ENCODE results near the gene MAN2A2.
"Not testable (repeated sequence)": the region's sequence is repeated elsewhere in the genome, so short reads cannot be mapped to it uniquely, and the experiment has no call there.

MAN2A2 gene

DNA sequence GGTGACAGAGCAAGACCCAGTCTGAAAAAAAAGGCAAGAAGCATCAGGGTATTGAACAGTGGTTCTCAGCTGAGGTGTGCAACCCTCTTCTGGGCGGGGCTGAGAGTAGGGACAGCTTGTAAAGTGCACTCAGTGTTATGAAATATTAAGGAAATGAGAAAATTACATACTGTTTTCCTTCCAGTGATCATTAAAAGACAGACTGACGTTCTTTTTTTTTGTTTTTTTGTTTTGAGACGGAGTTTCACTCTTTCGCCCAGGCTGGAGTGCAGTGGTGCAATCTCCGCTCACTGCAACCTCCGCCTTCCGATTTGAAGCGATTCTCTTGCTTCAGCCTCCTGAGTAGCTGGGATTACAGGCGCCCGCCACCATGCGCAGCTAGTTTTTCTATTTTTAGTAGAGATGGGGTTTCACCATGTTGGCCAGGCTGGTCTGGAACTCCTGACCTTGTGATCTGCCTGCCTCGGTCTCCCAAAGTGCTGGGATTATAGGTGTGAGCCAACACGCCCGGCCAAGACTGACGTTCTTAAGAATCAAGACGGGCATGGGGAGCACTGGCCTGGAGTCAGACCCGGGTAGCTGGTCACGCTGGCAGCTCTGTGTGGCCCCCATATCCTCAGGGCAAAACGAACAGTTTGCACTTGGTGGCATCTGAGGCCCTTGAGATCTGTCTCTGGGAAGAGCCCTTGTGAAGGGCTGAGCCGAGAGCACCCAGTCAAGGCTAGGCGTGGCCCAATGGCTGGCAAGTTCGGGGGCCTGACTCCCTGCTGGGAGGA, 11.4 kb downstream of the MAN2A2 start:
- Mint-ChIP-seq H3K27me3 (no peaks in the 10 kb centered on the region), H3K4me1 (peaks cover 8% of the 10 kb centered on the region), H3K36me3 (peaks cover 89% of the 10 kb centered on the region), H3K27ac (no peak overlapping the region), H3K9me3 (no peaks in the 10 kb centered on the region), H3K4me3 (no peak overlapping the region)
- no peak for ATAC-seq

DNA sequence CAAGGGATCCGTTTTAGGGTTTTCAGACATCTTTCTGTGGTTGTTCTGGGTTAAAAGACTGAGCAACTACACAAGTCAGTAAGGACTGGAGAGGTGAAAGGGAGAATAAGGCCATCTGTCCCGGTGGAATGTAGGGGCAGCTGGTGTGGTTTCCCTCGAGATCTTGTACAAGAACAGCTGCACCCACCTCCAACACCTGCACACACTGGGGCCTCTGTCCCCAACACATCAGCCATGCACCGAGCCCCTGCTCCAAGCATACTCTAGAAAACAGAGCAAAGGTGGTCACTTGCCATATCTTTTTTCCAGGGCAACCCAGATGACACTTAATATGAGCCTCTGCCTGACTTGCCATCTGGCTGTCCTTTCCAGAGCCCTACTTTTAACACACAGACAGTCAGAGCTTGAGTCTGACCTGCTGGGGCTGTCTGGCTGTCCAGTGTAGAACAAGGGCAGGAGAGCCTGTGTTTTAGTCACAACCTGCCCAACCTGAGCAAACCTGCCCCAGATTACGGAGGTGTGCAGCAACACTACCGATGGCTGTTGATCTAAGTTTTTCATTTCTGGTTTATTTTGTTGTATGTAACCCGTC, 12.2 kb downstream of the MAN2A2 start:
- Mint-ChIP-seq H3K27me3 (no peaks in the 10 kb centered on the region), H3K36me3 (peaks cover 89% of the 10 kb centered on the region), H3K4me3 (no peak overlapping the region), H3K9me3 (no peaks in the 10 kb centered on the region), H3K27ac (no peak overlapping the region), H3K4me1 (peaks cover 8% of the 10 kb centered on the region)
- no peak for ATAC-seq

DNA sequence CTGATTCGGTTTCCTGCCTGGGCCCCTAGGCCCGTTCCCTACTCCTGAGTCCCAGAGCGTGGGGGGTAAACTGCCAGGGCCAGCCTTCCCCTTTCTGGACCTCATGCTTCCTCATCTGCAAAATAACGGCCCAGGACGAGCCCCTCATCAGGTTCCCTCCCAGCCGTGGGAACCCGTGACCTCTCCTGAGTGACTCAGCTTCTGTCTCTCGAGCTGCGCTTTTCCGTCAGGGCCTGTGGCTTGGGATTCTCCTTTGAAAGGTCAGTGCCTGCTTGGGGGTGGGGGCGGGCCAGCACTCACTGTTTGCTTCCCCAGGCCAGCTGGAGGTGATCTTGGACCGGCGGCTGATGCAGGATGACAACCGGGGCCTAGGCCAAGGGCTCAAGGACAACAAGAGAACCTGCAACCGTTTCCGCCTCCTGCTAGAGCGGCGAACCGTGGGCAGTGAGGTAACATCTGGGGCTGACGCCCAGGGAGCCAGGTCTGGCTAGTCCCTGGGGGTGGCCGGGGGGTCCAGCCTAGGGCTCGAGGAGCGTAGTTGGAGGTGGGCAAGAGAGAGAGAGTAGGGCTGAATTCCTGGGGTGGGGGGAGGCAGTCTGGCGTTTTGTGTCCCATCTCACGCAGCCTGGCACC, 12.8 kb downstream of the MAN2A2 start:
- Mint-ChIP-seq H3K4me1 (peaks cover 8% of the 10 kb centered on the region), H3K4me3 (no peak overlapping the region), H3K27me3 (no peaks in the 10 kb centered on the region), H3K9me3 (no peaks in the 10 kb centered on the region), H3K27ac (no peak overlapping the region), H3K36me3 (peaks cover 89% of the 10 kb centered on the region)
- no peak for ATAC-seq

DNA sequence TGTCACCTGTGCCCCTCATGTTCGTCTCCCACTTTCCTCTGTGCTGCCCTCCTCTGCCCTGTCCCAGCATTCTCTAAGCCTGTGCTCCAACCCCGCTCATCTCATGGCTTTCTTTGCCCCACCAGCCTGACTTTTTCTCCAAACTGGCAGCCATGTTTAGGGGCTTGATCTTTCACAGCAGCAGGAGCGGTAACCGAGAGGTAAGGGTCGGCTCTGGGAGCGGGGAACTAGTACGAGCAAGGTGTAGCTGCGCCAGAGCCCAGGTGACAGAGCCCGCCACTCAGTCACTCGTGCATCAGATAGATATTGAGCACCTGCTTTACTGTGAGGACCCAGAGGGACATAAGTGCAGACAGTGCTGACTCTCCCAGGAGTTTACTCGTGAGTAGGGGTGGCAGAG, 13.4 kb downstream of the MAN2A2 start:
- H3K9me3 Mint-ChIP-seq, result no peaks in the 10 kb centered on the region
- H3K36me3 Mint-ChIP-seq, result peaks cover 90% of the 10 kb centered on the region
- H3K4me1 Mint-ChIP-seq, result peaks cover 8% of the 10 kb centered on the region
- H3K27me3 Mint-ChIP-seq, result no peaks in the 10 kb centered on the region
- ATAC-seq, result no peak
- H3K27ac Mint-ChIP-seq, result no peak overlapping the region
- H3K4me3 Mint-ChIP-seq, result no peak overlapping the region

DNA sequence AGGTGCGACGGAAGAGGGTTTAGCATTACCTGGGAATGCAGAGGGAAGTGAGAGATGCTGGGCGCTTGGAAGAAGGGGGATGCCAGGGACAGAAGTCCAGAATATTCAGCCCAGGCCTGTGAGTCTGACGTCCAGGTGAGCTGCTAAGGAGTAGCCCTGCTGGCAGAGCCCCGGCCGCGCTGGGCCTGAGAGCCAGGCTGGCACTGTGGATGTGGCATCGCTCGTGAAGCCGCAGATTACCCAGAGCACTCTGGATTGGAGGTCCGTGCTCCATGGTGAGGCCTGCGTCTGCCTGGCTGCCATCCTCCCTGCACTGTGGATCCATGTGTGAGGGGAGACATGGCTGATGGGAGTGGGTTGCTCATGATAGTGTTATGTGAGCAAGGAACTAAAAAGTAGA, 14.5 kb downstream of the MAN2A2 start:
- Mint-ChIP-seq H3K9me3 (no peaks in the 10 kb centered on the region), H3K4me1 (peaks cover 8% of the 10 kb centered on the region), H3K27me3 (no peaks in the 10 kb centered on the region), H3K27ac (no peak overlapping the region), H3K36me3 (peaks cover 89% of the 10 kb centered on the region), H3K4me3 (no peak overlapping the region)
- ATAC-seq, result no peak

DNA sequence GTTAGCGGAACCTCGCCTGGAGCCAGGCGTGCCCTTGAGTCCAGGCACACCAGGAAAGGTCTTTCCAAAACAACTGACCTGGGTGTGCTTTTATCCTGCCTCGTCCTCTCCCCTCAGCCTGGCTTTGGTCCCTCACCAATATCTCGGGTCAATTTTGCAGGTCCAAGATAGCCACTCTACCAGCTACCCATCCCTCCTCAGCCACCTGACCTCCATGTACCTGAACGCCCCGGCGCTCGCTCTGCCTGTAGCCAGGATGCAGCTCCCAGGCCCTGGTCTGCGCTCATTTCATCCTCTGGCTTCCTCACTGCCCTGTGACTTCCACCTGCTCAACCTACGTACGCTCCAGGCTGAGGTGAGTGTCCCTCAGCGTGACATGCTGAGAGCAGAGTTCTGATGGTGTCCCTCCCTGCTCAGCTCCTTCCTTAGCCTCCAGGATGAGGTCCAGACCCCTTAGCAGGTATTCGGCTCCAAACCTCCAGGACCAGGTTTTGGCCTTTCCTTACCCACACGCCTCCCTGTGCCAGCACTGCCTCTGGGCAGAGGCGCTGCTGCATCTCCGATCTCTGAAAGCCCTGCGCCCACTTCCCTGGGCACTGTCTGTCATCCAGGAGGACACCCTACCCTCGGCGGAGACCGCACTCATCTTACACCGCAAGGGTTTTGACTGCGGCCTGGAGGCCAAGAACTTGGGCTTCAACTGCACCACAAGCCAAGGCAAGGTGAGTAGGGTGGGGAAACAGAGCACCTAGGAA, 15.1 kb downstream of the MAN2A2 start:
- no peaks in the 10 kb centered on the region for H3K9me3 Mint-ChIP-seq
- H3K4me1 Mint-ChIP-seq, result peaks cover 8% of the 10 kb centered on the region
- no peak for ATAC-seq
- no peaks in the 10 kb centered on the region for H3K27me3 Mint-ChIP-seq
- H3K4me3 Mint-ChIP-seq, result no peak overlapping the region
- H3K27ac Mint-ChIP-seq, result no peak overlapping the region
- peaks cover 82% of the 10 kb centered on the region for H3K36me3 Mint-ChIP-seq

DNA sequence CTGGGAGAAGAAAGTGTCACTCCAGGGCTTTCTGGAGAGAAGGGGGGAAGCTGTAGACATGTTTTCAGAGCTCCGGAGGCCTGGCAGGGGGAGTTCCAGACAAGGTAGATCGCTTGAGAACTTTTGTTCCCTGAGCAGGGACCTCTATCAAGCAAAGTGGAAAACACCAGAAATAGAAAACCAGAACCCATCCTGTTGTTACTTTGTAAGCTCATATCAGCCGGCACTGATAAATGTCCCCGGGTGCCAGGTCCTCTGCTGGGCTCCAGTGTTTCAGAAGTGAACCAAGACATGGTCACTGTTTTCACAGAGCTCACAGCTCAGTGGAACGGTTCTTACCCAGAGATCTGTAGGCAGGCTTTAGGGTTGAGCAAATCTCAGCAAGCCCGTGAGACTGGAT, 15.7 kb downstream of the MAN2A2 start:
- H3K9me3 Mint-ChIP-seq, result no peaks in the 10 kb centered on the region
- H3K27me3 Mint-ChIP-seq, result no peaks in the 10 kb centered on the region
- H3K27ac Mint-ChIP-seq, result no peak overlapping the region
- peaks cover 12% of the 10 kb centered on the region for H3K4me1 Mint-ChIP-seq
- no peak overlapping the region for H3K4me3 Mint-ChIP-seq
- H3K36me3 Mint-ChIP-seq, result peaks cover 76% of the 10 kb centered on the region
- no peak for ATAC-seq

DNA sequence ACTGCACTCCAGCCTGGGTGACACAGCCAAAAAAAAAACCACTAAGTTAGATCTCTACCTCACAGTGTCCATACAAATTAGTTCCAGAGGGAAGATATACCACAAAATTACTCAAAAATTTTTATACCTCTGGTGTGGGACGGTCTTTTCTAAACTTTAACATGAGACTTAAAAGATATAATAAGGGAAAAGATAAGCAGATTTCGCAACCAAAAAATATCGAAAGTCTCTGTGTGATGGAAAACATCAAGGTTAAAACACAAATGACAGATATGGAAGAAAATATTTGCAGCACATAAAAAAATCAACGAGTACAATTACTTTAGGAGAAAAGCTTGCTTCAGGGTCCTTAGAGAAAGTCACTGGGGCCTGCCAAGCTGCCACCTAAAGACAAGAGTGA, 18.8 kb downstream of the MAN2A2 start:
- no peaks in the 10 kb centered on the region for H3K9me3 Mint-ChIP-seq
- no peaks in the 10 kb centered on the region for H3K27me3 Mint-ChIP-seq
- peaks cover 13% of the 10 kb centered on the region for H3K4me1 Mint-ChIP-seq
- ATAC-seq, result no peak
- no peak overlapping the region for H3K27ac Mint-ChIP-seq
- H3K36me3 Mint-ChIP-seq, result peaks cover 49% of the 10 kb centered on the region
- no peak overlapping the region for H3K4me3 Mint-ChIP-seq

DNA sequence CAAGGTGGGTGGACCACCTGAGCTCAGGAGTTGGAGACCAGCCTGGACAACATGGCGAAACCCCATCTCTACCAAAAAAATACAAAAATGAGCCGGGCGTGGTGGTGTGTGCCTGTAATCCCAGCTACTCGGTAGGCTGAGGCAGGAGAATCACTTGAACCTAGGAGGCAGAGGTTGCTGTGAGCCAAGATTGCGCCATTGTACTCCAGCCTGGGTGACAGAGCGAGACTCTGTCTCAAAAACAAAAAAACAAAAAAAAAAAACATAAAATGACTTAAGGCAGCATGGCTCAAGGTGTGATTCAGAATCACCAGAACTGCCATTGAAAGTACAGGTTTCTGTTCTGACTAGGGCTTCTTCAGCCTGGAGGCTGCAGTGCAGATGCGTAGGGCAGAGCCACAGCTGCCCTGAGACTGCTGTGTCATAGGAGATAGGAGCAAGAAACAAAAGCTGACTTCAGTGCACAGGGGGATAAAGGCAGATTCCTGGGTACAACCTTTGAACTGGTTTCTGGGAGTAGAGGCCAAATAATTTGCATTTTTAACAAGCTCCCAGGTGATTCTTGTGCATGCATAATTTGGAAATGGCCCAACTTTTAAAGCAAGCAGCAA, 19.7 kb downstream of the MAN2A2 start:
- H3K27ac Mint-ChIP-seq, H3K4me3 Mint-ChIP-seq, H3K27me3 Mint-ChIP-seq, H3K9me3 Mint-ChIP-seq: not testable (repeated sequence)
- Mint-ChIP-seq H3K36me3 (peaks cover 40% of the 10 kb centered on the region), H3K4me1 (peaks cover 13% of the 10 kb centered on the region)
- ATAC-seq, result peak; percentile 63

DNA sequence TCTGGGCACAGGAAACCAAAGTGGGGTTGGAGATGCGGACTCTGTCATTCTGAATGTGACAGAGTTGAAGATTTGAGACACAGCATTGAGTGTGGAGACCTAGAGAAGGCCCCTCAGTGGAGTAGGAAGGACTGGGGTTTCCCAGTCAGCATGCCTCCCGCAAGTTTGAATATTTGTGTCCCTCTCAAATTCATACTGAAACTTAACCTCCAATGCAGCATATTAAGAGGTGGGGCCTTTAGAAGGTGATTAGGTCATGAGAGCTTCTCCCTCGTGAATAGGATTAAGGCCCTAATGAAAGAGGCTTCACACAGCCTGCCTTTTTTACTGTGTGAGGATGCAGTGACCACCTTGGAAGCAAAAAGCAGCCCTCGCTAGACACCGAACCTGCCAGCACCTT, 21.3 kb downstream of the MAN2A2 start:
- H3K36me3 Mint-ChIP-seq, result peaks cover 28% of the 10 kb centered on the region
- H3K27ac Mint-ChIP-seq, result peak overlapping the region; percentile 46
- no peaks in the 10 kb centered on the region for H3K27me3 Mint-ChIP-seq
- peaks cover 13% of the 10 kb centered on the region for H3K4me1 Mint-ChIP-seq
- H3K9me3 Mint-ChIP-seq, result no peaks in the 10 kb centered on the region
- ATAC-seq, result peak; percentile 90
- no peak overlapping the region for H3K4me3 Mint-ChIP-seq

DNA sequence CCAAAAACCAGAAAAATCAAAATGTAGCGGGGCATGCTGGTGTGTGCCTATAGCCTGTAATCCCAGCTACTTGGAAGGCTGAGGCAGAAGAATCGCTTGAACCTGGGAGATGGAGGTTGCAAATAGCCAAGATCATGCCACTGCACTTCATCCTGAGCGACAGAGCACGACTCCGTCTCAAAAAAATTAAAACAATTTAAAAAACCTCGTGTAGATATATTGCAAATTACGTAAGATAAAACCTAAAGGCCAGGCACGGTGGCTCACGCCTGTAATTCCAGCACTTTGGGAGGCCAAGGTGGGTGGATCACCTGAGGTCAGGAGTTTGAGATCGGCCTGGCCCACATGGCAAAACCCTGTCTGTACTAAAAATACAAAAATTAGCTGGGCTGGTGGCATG, 23.7 kb downstream of the MAN2A2 start:
- ATAC-seq, H3K4me3 Mint-ChIP-seq, H3K27ac Mint-ChIP-seq, H3K9me3 Mint-ChIP-seq, H3K27me3 Mint-ChIP-seq, H3K36me3 Mint-ChIP-seq: not testable (repeated sequence)
- H3K4me1 Mint-ChIP-seq, result peaks cover 29% of the 10 kb centered on the region

DNA sequence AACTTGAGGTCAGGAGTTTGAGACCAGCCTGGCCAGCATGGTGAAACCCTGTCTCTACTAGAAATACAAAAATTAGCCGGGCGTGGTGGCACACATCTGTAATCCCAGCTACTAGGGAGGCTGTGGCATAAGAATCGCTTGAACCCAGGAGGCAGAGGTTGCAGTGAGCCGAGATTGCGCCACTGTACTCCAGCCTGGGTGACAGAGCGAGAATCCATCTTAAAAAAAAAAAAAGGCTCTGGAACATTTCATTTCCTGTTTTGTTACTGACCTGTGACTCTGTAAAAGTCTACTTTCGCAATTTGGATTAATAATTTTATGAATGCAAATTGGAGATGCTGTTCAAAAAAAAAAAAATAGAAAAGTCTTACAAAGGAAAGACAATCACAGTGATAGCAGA, 25.0 kb downstream of the MAN2A2 start:
- H3K9me3 Mint-ChIP-seq, H3K27me3 Mint-ChIP-seq, H3K4me3 Mint-ChIP-seq, H3K36me3 Mint-ChIP-seq, ATAC-seq, H3K27ac Mint-ChIP-seq: not testable (repeated sequence)
- peaks cover 37% of the 10 kb centered on the region for H3K4me1 Mint-ChIP-seq

DNA sequence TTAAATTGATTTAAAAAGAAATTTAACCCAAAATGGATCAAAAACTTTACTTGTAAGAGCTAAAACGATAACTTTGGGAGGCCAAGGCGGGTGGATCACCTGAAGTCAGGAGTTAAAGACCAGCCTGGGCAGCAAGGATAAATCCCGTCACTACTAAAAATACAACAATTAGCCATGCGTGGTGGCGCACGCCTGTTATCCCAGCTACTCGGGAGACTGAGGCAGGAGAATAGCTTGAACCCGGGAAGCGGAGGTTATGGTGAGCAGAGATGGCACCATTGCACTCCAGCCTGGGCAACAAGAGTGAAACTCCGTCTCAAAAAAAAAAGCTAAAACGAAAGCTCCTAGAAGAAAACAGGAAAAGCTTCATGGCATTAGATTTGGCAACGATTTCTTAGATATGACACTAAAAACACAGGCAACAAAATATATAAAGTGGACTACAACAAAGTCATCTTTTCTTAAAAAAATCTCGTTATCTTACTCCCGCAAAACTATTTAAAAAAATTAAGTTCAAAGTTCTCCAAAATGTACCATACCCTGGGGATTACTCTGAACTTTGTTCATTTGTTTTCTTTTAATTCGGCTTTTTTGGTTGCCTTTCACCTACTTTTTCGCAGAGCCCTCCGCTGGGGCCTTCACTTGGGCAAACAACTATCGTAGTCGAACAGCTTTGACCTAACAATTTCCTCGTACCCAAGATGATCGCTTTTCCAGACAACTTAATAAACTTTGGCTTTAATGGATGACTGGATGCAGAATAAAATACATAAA, 26.3 kb downstream of the MAN2A2 start:
- Mint-ChIP-seq H3K4me3 (peak overlapping the region; percentile 97), H3K27me3 (no peaks in the 10 kb centered on the region)
- no peak for ATAC-seq

DNA sequence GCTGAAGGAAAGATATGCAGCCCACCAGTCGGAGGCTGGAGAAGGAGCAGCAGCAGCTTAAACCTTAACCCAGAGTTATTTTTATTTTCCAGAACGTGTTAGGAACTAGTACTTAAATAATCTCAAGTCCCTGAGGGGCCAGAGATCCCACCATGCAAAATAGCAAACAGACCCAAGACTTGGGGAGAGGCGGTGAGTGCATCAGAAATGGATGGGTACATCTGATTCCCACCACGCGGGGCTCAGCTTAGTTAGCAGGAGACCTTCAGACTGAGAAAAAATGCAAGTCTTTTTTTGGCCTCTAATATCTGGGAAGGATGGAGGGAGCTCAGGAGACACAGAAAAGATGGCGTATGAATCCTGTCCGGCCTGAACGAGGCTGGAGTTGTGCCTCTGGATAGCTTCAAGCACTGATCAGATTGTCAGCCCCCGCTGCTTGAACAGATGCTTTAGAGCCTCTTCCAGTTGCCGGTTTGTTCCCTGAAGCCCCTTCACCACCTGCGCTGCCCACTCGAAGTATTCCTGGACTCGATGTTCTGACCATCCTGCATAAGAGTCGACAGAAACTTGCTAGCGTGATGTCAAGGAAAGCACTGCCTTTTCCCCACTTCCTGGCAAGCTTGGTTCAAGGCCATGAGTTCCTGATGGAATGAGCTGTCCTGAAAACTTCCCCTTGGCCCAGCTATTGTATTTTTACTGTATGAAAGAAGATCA, 27.9 kb downstream of the MAN2A2 start:
- ATAC-seq, result no peak
- H3K4me3 Mint-ChIP-seq, result peak overlapping the region; percentile 97
- no peaks in the 10 kb centered on the region for H3K9me3 Mint-ChIP-seq
- peaks cover under 1% of the 10 kb centered on the region for H3K36me3 Mint-ChIP-seq
- H3K27me3 Mint-ChIP-seq, result no peaks in the 10 kb centered on the region
- H3K4me1 Mint-ChIP-seq, result peaks cover 38% of the 10 kb centered on the region
- H3K27ac Mint-ChIP-seq, result peak overlapping the region; percentile 96

More for the DNA sequence above, 26.3 kb downstream of the MAN2A2 start:
- Mint-ChIP-seq H3K36me3 (no peaks in the 10 kb centered on the region), H3K4me1 (peaks cover 34% of the 10 kb centered on the region), H3K9me3 (no peaks in the 10 kb centered on the region), H3K27ac (peak overlapping the region; percentile 96)

All from stimulated activated memory B cell treated with anti-CD40 and anti-IgM and Interleukin-4, amounts not matched to agents 10 μg/mL and 1 μg/mL and 100 μg/mL, for 72 hours (primary cell).